PFSK-1 (cell line): ENCODE results near the gene ANKRD12.

Experiments
- FOXP2 ChIP-seq: optimal IDR thresholded peaks from 2 replicates; pipeline ENCODE3; 2011; ENCODE audit warnings: borderline replicate concordance, control low read depth, inconsistent platforms; ENCODE audit not compliant: insufficient read depth; ENCODE audit errors: extremely low read length, extremely low read depth
- POLR2AphosphoS5 ChIP-seq: IDR thresholded peaks from 2 replicates; pipeline ENCODE4 v1.6.1; 2012; ENCODE audit warnings: low read depth, mild to moderate bottlenecking, control low read depth, low read length, moderate library complexity
- SIN3A ChIP-seq: IDR thresholded peaks from 2 replicates; pipeline ENCODE4 v1.6.1; 2012; ENCODE audit warnings: mild to moderate bottlenecking, low read length, moderate library complexity, borderline replicate concordance; ENCODE audit not compliant: insufficient read depth
- TAF1 ChIP-seq: IDR thresholded peaks from 2 replicates; pipeline ENCODE4 v1.6.1; 2012; ENCODE audit warnings: low read length, control low read depth, borderline replicate concordance; ENCODE audit not compliant: insufficient read depth
- TF ChIP-seq, protein P1 (sequence below), 2 experiments: IDR thresholded peaks; 2 replicates each; pipeline versions ENCODE4 v1.6.1 to v1.8.0; 2011 to 2012; ENCODE audit warnings: low read depth in 2 of 2, low read length in 2 of 2, control low read depth in 1 of 2, inconsistent platforms in 1 of 2, mild to moderate bottlenecking in 1 of 2, moderate library complexity in 1 of 2; ENCODE audit not compliant: insufficient read depth in 1 of 2

The ANKRD12 gene

DNA sequence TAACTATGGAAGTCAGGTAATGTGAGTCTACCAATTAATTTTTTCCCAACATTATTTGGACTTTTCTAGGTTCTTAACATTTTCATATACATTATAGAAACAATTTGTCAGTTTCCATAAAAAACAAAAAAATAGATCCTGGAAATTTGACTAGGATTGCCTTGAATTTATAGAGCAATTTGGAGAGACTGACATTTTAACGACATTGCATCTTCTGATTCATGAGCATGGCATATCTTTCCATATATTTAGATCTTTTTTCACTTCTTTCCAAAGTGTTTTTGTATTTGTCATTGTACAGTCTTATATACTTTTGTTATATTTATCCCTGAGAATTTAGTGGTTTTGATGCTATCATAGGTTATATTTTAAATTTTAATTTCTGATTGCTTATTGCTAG is 42.0 kb downstream of the ANKRD12 start:
- TF ChIP-seq FOXP2 (no peak), TAF1 (no peak), SIN3A (no peak), POLR2AphosphoS5 (no peak)
- TF ChIP-seq, protein P1, sequence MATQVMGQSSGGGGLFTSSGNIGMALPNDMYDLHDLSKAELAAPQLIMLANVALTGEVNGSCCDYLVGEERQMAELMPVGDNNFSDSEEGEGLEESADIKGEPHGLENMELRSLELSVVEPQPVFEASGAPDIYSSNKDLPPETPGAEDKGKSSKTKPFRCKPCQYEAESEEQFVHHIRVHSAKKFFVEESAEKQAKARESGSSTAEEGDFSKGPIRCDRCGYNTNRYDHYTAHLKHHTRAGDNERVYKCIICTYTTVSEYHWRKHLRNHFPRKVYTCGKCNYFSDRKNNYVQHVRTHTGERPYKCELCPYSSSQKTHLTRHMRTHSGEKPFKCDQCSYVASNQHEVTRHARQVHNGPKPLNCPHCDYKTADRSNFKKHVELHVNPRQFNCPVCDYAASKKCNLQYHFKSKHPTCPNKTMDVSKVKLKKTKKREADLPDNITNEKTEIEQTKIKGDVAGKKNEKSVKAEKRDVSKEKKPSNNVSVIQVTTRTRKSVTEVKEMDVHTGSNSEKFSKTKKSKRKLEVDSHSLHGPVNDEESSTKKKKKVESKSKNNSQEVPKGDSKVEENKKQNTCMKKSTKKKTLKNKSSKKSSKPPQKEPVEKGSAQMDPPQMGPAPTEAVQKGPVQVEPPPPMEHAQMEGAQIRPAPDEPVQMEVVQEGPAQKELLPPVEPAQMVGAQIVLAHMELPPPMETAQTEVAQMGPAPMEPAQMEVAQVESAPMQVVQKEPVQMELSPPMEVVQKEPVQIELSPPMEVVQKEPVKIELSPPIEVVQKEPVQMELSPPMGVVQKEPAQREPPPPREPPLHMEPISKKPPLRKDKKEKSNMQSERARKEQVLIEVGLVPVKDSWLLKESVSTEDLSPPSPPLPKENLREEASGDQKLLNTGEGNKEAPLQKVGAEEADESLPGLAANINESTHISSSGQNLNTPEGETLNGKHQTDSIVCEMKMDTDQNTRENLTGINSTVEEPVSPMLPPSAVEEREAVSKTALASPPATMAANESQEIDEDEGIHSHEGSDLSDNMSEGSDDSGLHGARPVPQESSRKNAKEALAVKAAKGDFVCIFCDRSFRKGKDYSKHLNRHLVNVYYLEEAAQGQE (IDR thresholded peaks at IDR 0.05; ENCODE audit: insufficient read depth in 1 of 2, low read depth in 2 of 2, low read length in 2 of 2), result no peak

DNA sequence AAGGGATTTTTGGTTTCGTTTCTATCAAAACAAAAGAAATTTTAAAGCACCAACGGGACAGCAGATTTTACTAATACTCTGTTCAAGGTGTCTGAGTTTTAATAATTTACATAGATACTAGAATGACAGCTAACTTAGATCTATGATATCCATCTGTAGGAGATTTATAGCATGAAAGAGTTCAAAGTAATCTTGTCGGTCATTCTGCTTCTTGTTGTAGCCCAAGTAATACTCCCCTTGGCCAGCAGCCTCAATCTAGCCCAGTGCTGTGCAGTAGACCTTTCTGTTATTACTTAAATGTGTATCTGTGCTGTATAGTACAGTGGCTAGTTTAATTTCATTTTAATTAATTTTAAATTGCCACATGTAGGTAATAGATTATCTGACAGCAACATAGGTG is 44.7 kb downstream of the ANKRD12 start:
- TF ChIP-seq TAF1, result no peak
- TF ChIP-seq SIN3A, result no peak
- TF ChIP-seq FOXP2, result no peak
- TF ChIP-seq, protein P1 (IDR thresholded peaks at IDR 0.05; ENCODE audit: insufficient read depth in 1 of 2, low read depth in 2 of 2, low read length in 2 of 2), result no peak
- TF ChIP-seq POLR2AphosphoS5, result no peak

DNA sequence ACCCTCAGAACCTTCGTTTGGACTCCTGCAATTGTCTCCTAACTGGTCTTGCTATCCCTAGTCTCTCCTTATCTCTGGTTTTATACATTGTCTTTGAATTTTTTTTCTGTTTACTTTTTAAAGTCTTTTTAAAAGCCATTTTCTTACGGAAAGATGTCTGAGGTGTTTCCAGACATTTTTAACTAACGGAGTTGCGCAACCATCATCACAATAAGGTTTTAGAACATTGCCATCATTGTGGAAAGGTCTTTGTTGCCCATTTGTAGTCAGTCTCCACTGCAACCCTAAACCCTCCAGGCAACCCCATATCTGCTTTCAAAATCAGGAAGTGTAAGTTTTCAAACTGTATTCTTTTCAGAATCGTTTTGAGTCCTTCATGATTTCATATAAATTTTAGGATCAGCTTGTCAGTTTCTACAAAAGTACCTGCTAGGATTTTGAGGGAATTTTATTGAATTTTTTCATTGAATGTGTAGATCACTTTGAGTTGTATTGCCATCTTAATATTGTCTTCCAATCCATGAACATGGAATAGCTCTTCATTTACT is 46.3 kb downstream of the ANKRD12 start:
- TF ChIP-seq, protein P1 (IDR thresholded peaks at IDR 0.05; ENCODE audit: insufficient read depth in 1 of 2, low read depth in 2 of 2, low read length in 2 of 2), result no peak
- TF ChIP-seq FOXP2 (no peak), SIN3A (no peak), TAF1 (no peak), POLR2AphosphoS5 (no peak)

DNA sequence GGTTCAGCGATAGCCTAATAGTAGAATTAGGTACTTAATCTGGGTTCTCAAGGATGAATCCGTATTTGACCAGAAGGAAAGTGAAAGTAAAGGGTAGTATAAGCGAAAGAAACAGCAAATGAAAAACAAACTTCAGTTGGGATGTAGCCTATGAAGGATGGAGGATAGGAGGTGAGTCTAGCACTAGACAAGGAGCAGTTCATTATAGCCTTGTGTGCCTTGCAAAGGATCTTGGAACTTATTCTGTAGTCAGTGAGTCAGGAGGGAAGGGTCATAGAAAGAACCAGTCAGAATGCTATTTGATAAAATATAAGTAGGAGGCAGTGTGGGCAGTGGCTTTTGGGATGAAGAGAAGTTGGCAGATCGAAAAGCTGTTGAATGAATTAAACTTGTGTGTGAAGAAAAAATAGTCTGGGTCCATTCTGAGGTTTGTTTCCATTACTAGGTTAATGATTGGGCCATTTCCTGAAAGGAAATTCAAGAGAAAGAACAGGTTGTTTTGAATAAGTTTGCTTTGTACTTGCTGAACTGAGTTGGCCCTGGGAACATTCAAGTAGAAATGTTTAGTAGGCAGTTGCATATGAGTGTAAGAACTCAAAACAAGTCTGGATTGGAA is 48.5 kb downstream of the ANKRD12 start:
- TF ChIP-seq, protein P1 (IDR thresholded peaks at IDR 0.05; ENCODE audit: insufficient read depth in 1 of 2, low read depth in 2 of 2, low read length in 2 of 2), result no peak
- TF ChIP-seq POLR2AphosphoS5 (no peak), FOXP2 (no peak), SIN3A (no peak), TAF1 (no peak)
